MCF 10A (cell line): ENCODE results near the gene FBXO10. TPM values are rescaled to one million over a fixed set of nuclear protein-coding genes. Genes with fewer than 3 reads are reported as not detected.
A peak's percentile ranks its signal among the peaks of the same experiment; 100 is the strongest.

Source experiments
- BruUV-seq: library from RNA; stranded (reverse); fragments of 400-500 nt; replicated peaks from 2 replicates; lab custom pipeline; 2021; lab: Mats Ljungman, UMichigan
- CTCF ChIA-PET: fragments of 300-600 bp; sonication (Branson Sonifier 250); formaldehyde crosslinking; extraction: SDS; loops from one replicate; lab custom pipeline; 2021; ENCODE audit warnings: antibody characterized with exemption, inconsistent platforms; lab: Yijun Ruan, JAX
- POLR2A ChIA-PET: fragments of 300-600, 350-650 bp; sonication (Branson Sonifier 250); formaldehyde crosslinking; extraction: SDS; loops from one replicate; lab custom pipeline; 2020; ENCODE audit warnings: antibody characterized with exemption, inconsistent platforms; lab: Yijun Ruan, JAX
- DNase-seq: peaks from one replicate; pipeline ENCODE4 v3.0.0-alpha.2; 2018; ENCODE audit not compliant: unreplicated experiment
- H3K27ac Mint-ChIP-seq: one replicate; pipeline ENCODE4 v1.8.0; 2022; ENCODE audit warnings: mild to moderate bottlenecking, low read depth, mixed read lengths; ENCODE audit not compliant: unreplicated experiment
- H3K27me3 Mint-ChIP-seq: one replicate; pipeline ENCODE4 v1.8.0; 2022; ENCODE audit warnings: mixed read lengths; ENCODE audit not compliant: insufficient read depth, unreplicated experiment
- H3K36me3 Mint-ChIP-seq: one replicate; pipeline ENCODE4 v1.8.0; 2022; ENCODE audit warnings: mild to moderate bottlenecking, moderate library complexity, mixed read lengths; ENCODE audit not compliant: insufficient read depth, unreplicated experiment
- H3K4me1 Mint-ChIP-seq: one replicate; pipeline ENCODE4 v1.8.0; 2022; ENCODE audit warnings: mixed read lengths; ENCODE audit not compliant: insufficient read depth, unreplicated experiment
- H3K4me3 Mint-ChIP-seq: one replicate; pipeline ENCODE4 v1.8.0; 2022; ENCODE audit warnings: mild to moderate bottlenecking, moderate library complexity, mixed read lengths; ENCODE audit not compliant: unreplicated experiment
- H3K9me3 Mint-ChIP-seq: one replicate; pipeline ENCODE4 v1.8.0; 2022; ENCODE audit warnings: mixed read lengths; ENCODE audit not compliant: unreplicated experiment
- intact Hi-C: fragments of 100-400 bp; cut with micrococcal nuclease; formaldehyde crosslinking; loops from 2 replicates; pipeline ENCODE4 v1.14.1; 2022
- total RNA-seq: library from RNA; stranded (reverse); gene quantifications from 2 replicates; pipeline ENCODE4 v1.2.3, GENCODE V29; 2022
- TF ChIP-seq, protein P1 (sequence below): fragments of 200-600 bp; IDR thresholded peaks from one replicate; pipeline ENCODE4 v1.8.0; 2022; ENCODE audit warnings: antibody characterized with exemption, mild to moderate bottlenecking; ENCODE audit not compliant: unreplicated experiment

Gene FBXO10
- total RNA-seq, 1 experiment from 2014 or later, result 3.4 TPM

GRCh38 chr9:37491939-37492338 is 84.2 kb downstream of the FBXO10 start:
- no peak for DNase-seq
- ChIA-PET CTCF (no interaction called here), POLR2A (no interaction called here)
- Mint-ChIP-seq H3K4me3 (no peak overlapping the region), H3K27ac (no peak overlapping the region), H3K36me3 (peaks cover 78% of the 10 kb centered on the region), H3K9me3 (no peaks in the 10 kb centered on the region), H3K27me3 (no peaks in the 10 kb centered on the region), H3K4me1 (peaks cover 11% of the 10 kb centered on the region)
- intact Hi-C loops, result no loop called here
- no TSS peak for BruUV-seq
- TF ChIP-seq, protein P1, sequence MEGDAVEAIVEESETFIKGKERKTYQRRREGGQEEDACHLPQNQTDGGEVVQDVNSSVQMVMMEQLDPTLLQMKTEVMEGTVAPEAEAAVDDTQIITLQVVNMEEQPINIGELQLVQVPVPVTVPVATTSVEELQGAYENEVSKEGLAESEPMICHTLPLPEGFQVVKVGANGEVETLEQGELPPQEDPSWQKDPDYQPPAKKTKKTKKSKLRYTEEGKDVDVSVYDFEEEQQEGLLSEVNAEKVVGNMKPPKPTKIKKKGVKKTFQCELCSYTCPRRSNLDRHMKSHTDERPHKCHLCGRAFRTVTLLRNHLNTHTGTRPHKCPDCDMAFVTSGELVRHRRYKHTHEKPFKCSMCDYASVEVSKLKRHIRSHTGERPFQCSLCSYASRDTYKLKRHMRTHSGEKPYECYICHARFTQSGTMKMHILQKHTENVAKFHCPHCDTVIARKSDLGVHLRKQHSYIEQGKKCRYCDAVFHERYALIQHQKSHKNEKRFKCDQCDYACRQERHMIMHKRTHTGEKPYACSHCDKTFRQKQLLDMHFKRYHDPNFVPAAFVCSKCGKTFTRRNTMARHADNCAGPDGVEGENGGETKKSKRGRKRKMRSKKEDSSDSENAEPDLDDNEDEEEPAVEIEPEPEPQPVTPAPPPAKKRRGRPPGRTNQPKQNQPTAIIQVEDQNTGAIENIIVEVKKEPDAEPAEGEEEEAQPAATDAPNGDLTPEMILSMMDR, result no peak

GRCh38 chr9:37486616-37487548 is 89.3 kb downstream of the FBXO10 start:
- Mint-ChIP-seq H3K4me3 (peak overlapping the region; percentile 90), H3K9me3 (no peaks in the 10 kb centered on the region), H3K4me1 (peaks cover 21% of the 10 kb centered on the region), H3K27me3 (no peaks in the 10 kb centered on the region), H3K36me3 (peaks cover 33% of the 10 kb centered on the region), H3K27ac (peak overlapping the region; percentile 94)
- intact Hi-C loops, result loop anchor here (5.0 to 10.0 kb wide), 5 partner anchors 105 to 878 kb away; partner anchors contain the start of genes DCAF10, SLC25A51 and TOMM5
- BruUV-seq, result TSS peak; percentile 79
- DNase-seq, result peak; percentile 47
- CTCF ChIA-PET, result interaction anchor here (0.6 to 1.4 kb wide), 7 partner anchors 12 to 109 kb away, joined by 3 to 4 read pairs (median 3); partner anchors contain the start of gene ZBTB5
- POLR2A ChIA-PET, result interaction anchor here (0.5 to 4.5 kb wide), 24 partner anchors 9 to 1180 kb away, joined by 3 to 75 read pairs (median 4); partner anchors contain the start of genes DCAF10, EXOSC3, TOMM5 and ZBTB5
- TF ChIP-seq, protein P1, result no peak

GRCh38 chr9:37486256-37486615 is 89.9 kb downstream of the FBXO10 start:
- TF ChIP-seq, protein P1, result no peak
- intact Hi-C loops, result loop anchor here (5.0 to 10.0 kb wide), 5 partner anchors 106 to 879 kb away; partner anchors contain the start of genes DCAF10, SLC25A51 and TOMM5
- no peaks in the 10 kb centered on the region for H3K9me3 Mint-ChIP-seq
- DNase-seq, result no peak
- ChIA-PET POLR2A (interaction anchor here (0.5 to 4.5 kb wide), 20 partner anchors 10 to 492 kb away, joined by 3 to 75 read pairs (median 5); partner anchors contain the start of genes DCAF10, EXOSC3, TOMM5 and ZBTB5), CTCF (interaction anchor here (0.6 to 1.4 kb wide), 5 partner anchors 13 to 110 kb away, joined by 3 read pairs; no protein-coding TSS in a partner anchor)
- H3K27me3 Mint-ChIP-seq, result no peaks in the 10 kb centered on the region
- BruUV-seq, result TSS peak; percentile 38
- peaks cover 28% of the 10 kb centered on the region for H3K36me3 Mint-ChIP-seq
- peak overlapping the region; percentile 94 for H3K27ac Mint-ChIP-seq
- peak overlapping the region; percentile 90 for H3K4me3 Mint-ChIP-seq
- H3K4me1 Mint-ChIP-seq, result peaks cover 27% of the 10 kb centered on the region
